Endothelial cell of umbilical vein (primary cell): Measurements from ENCODE around the gene HOXC9. TPM values are rescaled to one million over a fixed set of nuclear protein-coding genes. Genes with fewer than 3 reads are reported as not detected.

Experiments
- BruUV-seq: library from RNA; stranded (reverse); fragments of 400-500 nt; replicated peaks from 2 replicates; lab custom pipeline; 2021; lab: Mats Ljungman, UMichigan
- CTCF ChIA-PET: fragments of 300-600, 350-600 bp; sonication (Branson Sonifier 250); formaldehyde crosslinking; loops from one replicate; lab custom pipeline; 2021; ENCODE audit warnings: antibody characterized with exemption, inconsistent platforms; lab: Charles Lee
- POLR2A ChIA-PET: fragments of 300-600, 350-600 bp; sonication (Branson Sonifier 250); formaldehyde crosslinking; loops from one replicate; lab custom pipeline; 2021; ENCODE audit warnings: antibody characterized with exemption, inconsistent platforms; lab: Charles Lee
- DNase-seq: peaks from one replicate; pipeline ENCODE4 v3.0.0-alpha.2; 2011; ENCODE audit warnings: low read depth, low spot score
- FAIRE-seq: peaks from 2 replicates; lab custom pipeline; 2011; peaks lifted over from hg19 to GRCh38; lab: Jason Lieb, UNC
- H2AFZ ChIP-seq: 2 replicates; pipeline ENCODE4 v1.6.0; 2012; ENCODE audit warnings: low read depth, low read length, control low read depth, inconsistent platforms
- H3K27ac ChIP-seq: 2 replicates; pipeline ENCODE4 v1.5.1; 2011; ENCODE audit warnings: low read depth, mild to moderate bottlenecking, control low read depth, low read length, moderate library complexity; ENCODE audit not compliant: insufficient read depth
- H3K27me3 ChIP-seq, 2 experiments: 2 replicates each; pipeline versions ENCODE4 v1.6.0 to v1.6.1; 2011; ENCODE audit warnings: low read length in 2 of 2, mixed read lengths in 1 of 2; ENCODE audit not compliant: control insufficient read depth in 2 of 2, insufficient read depth in 2 of 2
- H3K36me3 ChIP-seq, 2 experiments: 2 replicates in 1 of 2; 3 replicates in 1 of 2; pipeline ENCODE4 v1.5.1; 2011; ENCODE audit warnings: low read length in 2 of 2, mild to moderate bottlenecking in 1 of 2, moderate library complexity in 1 of 2; ENCODE audit not compliant: control insufficient read depth in 2 of 2, insufficient read depth in 2 of 2; ENCODE audit errors: extremely low read depth in 1 of 2
- H3K4me1 ChIP-seq: 3 replicates; pipeline ENCODE4 v1.5.1; 2011; ENCODE audit warnings: mild to moderate bottlenecking, low read length; ENCODE audit not compliant: control insufficient read depth, insufficient read depth; ENCODE audit errors: extremely low read depth
- H3K4me2 ChIP-seq: 2 replicates; pipeline ENCODE4 v1.6.1; 2011; ENCODE audit warnings: low read length, control low read depth, mixed read lengths; ENCODE audit not compliant: insufficient read depth
- H3K4me3 ChIP-seq, 3 experiments: fragments of 200-600 bp in 1 of 3; sonication (generic), shearing (Covaris generic) in 1 of 3; replicated peaks in 1 of 3; 2 replicates each; pipeline ENCODE4 v1.5.1; 2011 to 2016; ENCODE audit warnings: control low read depth in 3 of 3, low read length in 3 of 3, mild to moderate bottlenecking in 2 of 3, inconsistent platforms in 1 of 3, low read depth in 1 of 3, moderate library complexity in 1 of 3; ENCODE audit not compliant: insufficient read depth in 1 of 3
- H3K79me2 ChIP-seq: 2 replicates; pipeline ENCODE4 v1.6.0; 2012; ENCODE audit warnings: low read length, inconsistent platforms; ENCODE audit not compliant: control insufficient read depth, insufficient read depth
- H3K9ac ChIP-seq: replicated peaks from 2 replicates; pipeline ENCODE3; 2011; ENCODE audit warnings: low read length, control low read depth; ENCODE audit not compliant: insufficient read depth; ENCODE audit errors: extremely low read depth
- H3K9me1 ChIP-seq: replicated peaks from 3 replicates; pipeline ENCODE4 v1.6.0; 2011; ENCODE audit warnings: mild to moderate bottlenecking, low read length; ENCODE audit not compliant: control insufficient read depth, insufficient read depth; ENCODE audit errors: extremely low read depth
- H3K9me3 ChIP-seq: replicated peaks from 2 replicates; pipeline ENCODE4 v1.5.1; 2012; ENCODE audit warnings: low read length, inconsistent platforms; ENCODE audit not compliant: control insufficient read depth, insufficient read depth
- H4K20me1 ChIP-seq: replicated peaks from 2 replicates; pipeline ENCODE3; 2011; ENCODE audit warnings: mild to moderate bottlenecking, low read length; ENCODE audit not compliant: control insufficient read depth, insufficient read depth; ENCODE audit errors: extremely low read depth
- EZH2 ChIP-seq: IDR thresholded peaks from 2 replicates; pipeline ENCODE4 v1.6.1; 2012; ENCODE audit warnings: borderline replicate concordance, low read depth, mild to moderate bottlenecking, moderate library complexity, low read length, inconsistent platforms; ENCODE audit not compliant: severe bottlenecking
- FOS ChIP-seq: IDR thresholded peaks from 2 replicates; pipeline ENCODE4 v1.6.1; 2011; ENCODE audit warnings: mild to moderate bottlenecking, low read length, moderate library complexity, borderline replicate concordance; ENCODE audit not compliant: insufficient read depth
- GATA2 ChIP-seq: IDR thresholded peaks from 2 replicates; pipeline ENCODE4 v1.7.0; 2011; ENCODE audit warnings: low read depth, mild to moderate bottlenecking, moderate library complexity, mixed read lengths, low read length; ENCODE audit not compliant: insufficient read length, insufficient read depth
- JUN ChIP-seq: IDR thresholded peaks from 2 replicates; pipeline ENCODE4 v1.6.1; 2011; ENCODE audit warnings: borderline replicate concordance, low read depth; ENCODE audit not compliant: insufficient read length, insufficient read depth
- MYC ChIP-seq: IDR thresholded peaks from one replicate; pipeline ENCODE4 v1.6.1; 2011; ENCODE audit warnings: mild to moderate bottlenecking, low read depth, low read length
- POLR2A ChIP-seq: IDR thresholded peaks from 2 replicates; pipeline ENCODE4 v1.6.1; 2012; ENCODE audit warnings: low read depth, mild to moderate bottlenecking, control low read depth, low read length
- POLR2AphosphoS5 ChIP-seq: IDR thresholded peaks from 2 replicates; pipeline ENCODE4 v1.6.1; 2012; ENCODE audit warnings: low read depth, mild to moderate bottlenecking, control low read depth, low read length, moderate library complexity; ENCODE audit not compliant: insufficient read depth
- dilution Hi-C: fragments of 300-500 bp; cut with MboI; formaldehyde crosslinking; loops from one replicate; pipeline ENCODE4 v1.15.0; 2019; ENCODE audit warnings: low sequenced_read_pairs; ENCODE audit not compliant: extremely low pct_ligation_motif_present
- intact Hi-C: fragments of 100-400 bp; cut with micrococcal nuclease; formaldehyde crosslinking; loops from one replicate; pipeline ENCODE4 v1.10.0; 2022
- polyA plus RNA-seq, 4 experiments: library from polyadenylated mRNA; depleted of rRNA in 3 of 4; stranded (reverse) in 3 of 4; unstranded in 1 of 4; fragments of >200 nt; gene quantifications; 2 replicates each; pipeline versions ENCODE4 v1.2.1 to v1.2.3, GENCODE V29; 2011 to 2012; ENCODE audit warnings: missing spikeins in 1 of 4
- total RNA-seq: library from RNA; stranded (reverse); gene quantifications from 2 replicates; pipeline ENCODE4 v1.2.3, GENCODE V29; 2021
- TF ChIP-seq, protein P1 (sequence below): IDR thresholded peaks from 2 replicates; pipeline ENCODE4 v1.6.1; 2011; ENCODE audit not compliant: insufficient read depth, insufficient read length
- TF ChIP-seq, protein P2 (sequence below), 2 donors: IDR thresholded peaks; 1 replicate in 1 of 2; 2 replicates in 1 of 2; pipeline ENCODE4 v1.5.1; 2011; ENCODE audit warnings: low read length in 2 of 2, mild to moderate bottlenecking in 2 of 2, moderate library complexity in 2 of 2, control low read depth in 1 of 2, inconsistent platforms in 1 of 2, low read depth in 1 of 2; ENCODE audit not compliant: insufficient read depth in 1 of 2; ENCODE audit errors: extremely low read depth in 1 of 2

Gene HOXC9
- total and polyA plus RNA-seq, 2 donors (not counting 3 experiments of a cell fraction or from before 2014, with no cell fraction given), result 0.40 to 0.58 TPM

DNA sequence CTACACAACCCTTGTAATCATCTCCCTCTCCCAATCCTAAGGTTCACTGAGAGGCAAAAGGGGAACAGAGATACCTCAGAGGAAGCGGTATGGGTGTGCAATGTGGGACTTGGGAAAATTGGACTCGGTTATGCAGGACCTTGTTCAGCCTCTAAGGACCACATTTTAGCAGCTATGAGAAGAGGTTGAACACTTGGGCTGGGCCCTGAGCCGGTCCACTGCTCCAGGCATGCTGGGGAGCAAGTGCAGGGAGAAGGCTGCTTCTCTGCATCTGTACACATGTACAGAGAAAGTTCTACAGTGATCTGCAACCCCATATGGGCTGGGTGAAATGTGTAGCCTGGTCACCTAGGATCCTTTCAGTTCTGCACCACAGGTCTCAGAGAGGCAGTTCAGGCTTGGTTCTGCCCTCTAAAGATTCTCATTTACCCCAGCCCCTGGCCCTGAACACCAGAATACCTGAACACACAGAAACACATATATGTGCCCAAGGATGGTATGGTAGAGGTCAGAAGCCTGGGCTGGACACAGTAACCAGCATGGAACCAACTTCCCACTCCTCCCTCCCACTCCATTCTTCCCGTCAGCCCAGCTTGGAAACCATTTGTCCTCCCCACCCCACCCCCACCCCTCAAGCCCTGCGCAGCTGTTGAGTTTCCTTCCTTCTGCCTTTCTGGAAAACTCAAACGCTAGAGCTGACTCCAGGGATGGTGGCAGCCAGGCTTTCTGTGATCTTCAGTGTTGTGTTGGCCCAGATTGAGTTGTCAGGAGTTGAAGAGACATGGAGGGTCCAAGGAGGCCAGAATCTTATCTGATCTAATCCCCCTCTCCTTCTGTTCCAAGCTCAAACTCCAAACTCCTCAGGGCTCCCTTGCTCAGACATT lies 43.3 kb downstream of the HOXC9 start:
- DNase-seq (no peak), FAIRE-seq (no peak)
- H3K9me3 ChIP-seq, result no peaks in the 10 kb centered on the region
- H3K4me1 ChIP-seq, result no peaks in the 10 kb centered on the region
- ChIA-PET CTCF (no interaction called here), POLR2A (no interaction called here)
- no peak overlapping the region for H3K4me2 ChIP-seq
- H3K4me3 ChIP-seq, result no peak overlapping the region
- intact Hi-C loops (no loop called here), dilution Hi-C loops (no loop called here)
- H3K27me3 ChIP-seq, result peaks cover 76 to 83% of the 10 kb centered on the region in 2 experiments
- no peak overlapping the region for H3K9ac ChIP-seq
- H4K20me1 ChIP-seq, result no peaks in the 10 kb centered on the region
- no peaks in the 10 kb centered on the region for H3K79me2 ChIP-seq
- no peaks in the 10 kb centered on the region for H3K9me1 ChIP-seq
- no TSS peak for BruUV-seq
- no peak for TF ChIP-seq FOS
- no peak for TF ChIP-seq EZH2
- no peak for TF ChIP-seq MYC
- TF ChIP-seq GATA2, result no peak
- TF ChIP-seq, protein P1, sequence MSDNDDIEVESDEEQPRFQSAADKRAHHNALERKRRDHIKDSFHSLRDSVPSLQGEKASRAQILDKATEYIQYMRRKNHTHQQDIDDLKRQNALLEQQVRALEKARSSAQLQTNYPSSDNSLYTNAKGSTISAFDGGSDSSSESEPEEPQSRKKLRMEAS, result no peak
- TF ChIP-seq POLR2A, result no peak
- no peak for TF ChIP-seq JUN
- TF ChIP-seq POLR2AphosphoS5, result no peak
- TF ChIP-seq, protein P2, sequence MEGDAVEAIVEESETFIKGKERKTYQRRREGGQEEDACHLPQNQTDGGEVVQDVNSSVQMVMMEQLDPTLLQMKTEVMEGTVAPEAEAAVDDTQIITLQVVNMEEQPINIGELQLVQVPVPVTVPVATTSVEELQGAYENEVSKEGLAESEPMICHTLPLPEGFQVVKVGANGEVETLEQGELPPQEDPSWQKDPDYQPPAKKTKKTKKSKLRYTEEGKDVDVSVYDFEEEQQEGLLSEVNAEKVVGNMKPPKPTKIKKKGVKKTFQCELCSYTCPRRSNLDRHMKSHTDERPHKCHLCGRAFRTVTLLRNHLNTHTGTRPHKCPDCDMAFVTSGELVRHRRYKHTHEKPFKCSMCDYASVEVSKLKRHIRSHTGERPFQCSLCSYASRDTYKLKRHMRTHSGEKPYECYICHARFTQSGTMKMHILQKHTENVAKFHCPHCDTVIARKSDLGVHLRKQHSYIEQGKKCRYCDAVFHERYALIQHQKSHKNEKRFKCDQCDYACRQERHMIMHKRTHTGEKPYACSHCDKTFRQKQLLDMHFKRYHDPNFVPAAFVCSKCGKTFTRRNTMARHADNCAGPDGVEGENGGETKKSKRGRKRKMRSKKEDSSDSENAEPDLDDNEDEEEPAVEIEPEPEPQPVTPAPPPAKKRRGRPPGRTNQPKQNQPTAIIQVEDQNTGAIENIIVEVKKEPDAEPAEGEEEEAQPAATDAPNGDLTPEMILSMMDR (IDR thresholded peaks at IDR 0.05; ENCODE audit: extremely low read depth in 1 of 2, insufficient read depth in 1 of 2, low read depth in 1 of 2, low read length in 2 of 2), result no peak
- no peak overlapping the region for H2AFZ ChIP-seq
- no peak overlapping the region for H3K27ac ChIP-seq
- no peaks in the 10 kb centered on the region for H3K36me3 ChIP-seq
